SK-N-SH (cell line): Measurements from ENCODE around the gene SLC2A13. TPM values are rescaled to one million over a fixed set of nuclear protein-coding genes. Genes with fewer than 3 reads are reported as not detected.

ENCODE experiments used
- CTCF ChIA-PET: fragments of 300-600, 350-600 bp; formaldehyde crosslinking; extraction: SDS; loops from one replicate; lab custom pipeline; 2021; lab: Yijun Ruan, JAX
- POLR2A ChIA-PET: fragments of 350-600 bp; sonication (Branson Sonifier 250); formaldehyde crosslinking; extraction: SDS; loops from one replicate; lab custom pipeline; 2020; ENCODE audit warnings: antibody characterized with exemption, inconsistent platforms; lab: Yijun Ruan, JAX
- DNase-seq: peaks from one replicate; pipeline ENCODE4 v3.0.0; 2012
- H2AFZ ChIP-seq: fragments of 200-600 bp; sonication (generic); 2 replicates; pipeline ENCODE4 v1.8.1; 2016; ENCODE audit warnings: antibody characterized with exemption, mild to moderate bottlenecking, low read depth
- H3F3A ChIP-seq: fragments of 200-600 bp; sonication (generic); replicated peaks from 2 replicates; pipeline ENCODE3; 2016; ENCODE audit warnings: antibody characterized with exemption, mild to moderate bottlenecking; ENCODE audit not compliant: insufficient read depth
- H3K27ac ChIP-seq, 2 experiments: fragments of 200-500 bp in 1 of 2; fragments of 200-600 bp in 1 of 2; sonication (Bioruptor generic) in 1 of 2; sonication (generic), shearing (Covaris generic) in 1 of 2; 2 replicates each; pipeline versions ENCODE4 v1.5.1 to v1.6.1; 2014 to 2016; ENCODE audit warnings: low read depth in 2 of 2, inconsistent platforms in 1 of 2, low read length in 1 of 2, mild to moderate bottlenecking in 1 of 2, mixed read lengths in 1 of 2
- H3K27me3 ChIP-seq: fragments of 200-600 bp; sonication (generic), shearing (Covaris generic); 2 replicates; pipeline ENCODE4 v1.6.1; 2016; ENCODE audit warnings: mixed run types; ENCODE audit not compliant: insufficient read depth
- H3K36me3 ChIP-seq, 2 experiments: fragments of 200-500 bp in 1 of 2; fragments of 200-600 bp in 1 of 2; sonication (Bioruptor generic) in 1 of 2; sonication (generic) in 1 of 2; replicated peaks in 1 of 2; 2 replicates each; pipeline versions ENCODE3 to v1.5.1; 2014 to 2016; ENCODE audit warnings: low read length in 1 of 2, mild to moderate bottlenecking in 1 of 2; ENCODE audit not compliant: insufficient read depth in 2 of 2, control insufficient read depth in 1 of 2
- H3K4me1 ChIP-seq, 2 experiments: fragments of 200-500 bp in 1 of 2; fragments of 200-600 bp in 1 of 2; sonication (Bioruptor generic) in 1 of 2; sonication (generic), shearing (Covaris generic) in 1 of 2; 2 replicates each; pipeline versions ENCODE4 v1.5.1 to v1.6.1; 2014 to 2016; ENCODE audit warnings: low read depth in 1 of 2, low read length in 1 of 2, mixed run types in 1 of 2; ENCODE audit not compliant: insufficient read depth in 2 of 2, control insufficient read depth in 1 of 2
- H3K4me2 ChIP-seq: fragments of 200-600 bp; sonication (generic), shearing (Covaris generic); 2 replicates; pipeline ENCODE4 v1.6.1; 2017; ENCODE audit warnings: mixed run types
- H3K4me3 ChIP-seq, 2 experiments: fragments of 200-500 bp in 1 of 2; fragments of 200-600 bp in 1 of 2; sonication (Bioruptor generic) in 1 of 2; sonication (generic), shearing (Covaris generic) in 1 of 2; 2 replicates each; pipeline versions ENCODE4 v1.5.1 to v1.8.1; 2014 to 2016; ENCODE audit warnings: low read depth in 2 of 2, inconsistent platforms in 1 of 2, low read length in 1 of 2, mild to moderate bottlenecking in 1 of 2, mixed read lengths in 1 of 2, moderate library complexity in 1 of 2
- H3K79me2 ChIP-seq: fragments of 200-600 bp; sonication (generic); 2 replicates; pipeline ENCODE4 v1.8.1; 2017; ENCODE audit warnings: mild to moderate bottlenecking; ENCODE audit not compliant: insufficient read depth
- H3K9ac ChIP-seq: fragments of 200-600 bp; sonication (generic); 2 replicates; pipeline ENCODE4 v1.6.1; 2017; ENCODE audit warnings: mixed run types
- H3K9me2 ChIP-seq: fragments of 200-600 bp; sonication (generic); 2 replicates; pipeline ENCODE4 v1.6.1; 2017; ENCODE audit warnings: mixed run types
- H3K9me3 ChIP-seq: fragments of 200-600 bp; sonication (generic); 2 replicates; pipeline ENCODE4 v1.6.1; 2017; ENCODE audit warnings: mixed run types, mild to moderate bottlenecking, moderate library complexity
- H4K20me1 ChIP-seq: fragments of 200-600 bp; sonication (generic); 2 replicates; pipeline ENCODE4 v1.6.1; 2017; ENCODE audit warnings: mild to moderate bottlenecking, mixed run types; ENCODE audit not compliant: insufficient read depth
- CHD2 ChIP-seq: fragments of 150-350 bp; IDR thresholded peaks from 2 replicates; pipeline ENCODE4 v1.6.1; 2018; ENCODE audit warnings: low read length; ENCODE audit not compliant: partially characterized antibody
- CTCF ChIP-seq: fragments of 200-600 bp; sonication (generic); IDR thresholded peaks from 2 replicates; pipeline ENCODE4 v1.6.1; 2017; ENCODE audit warnings: antibody characterized with exemption, mild to moderate bottlenecking, moderate library complexity
- ELF1 ChIP-seq: IDR thresholded peaks from 2 replicates; pipeline ENCODE4 v1.4.0; 2012
- EZH2phosphoT487 ChIP-seq: fragments of 200-600 bp; sonication (generic); IDR thresholded peaks from 2 replicates; pipeline ENCODE4 v1.6.1; 2017; ENCODE audit warnings: low read depth, mixed run types, mild to moderate bottlenecking, antibody characterized with exemption, moderate library complexity, borderline replicate concordance
- FOSL2 ChIP-seq: IDR thresholded peaks from 2 replicates; pipeline ENCODE4 v1.4.0; 2012; ENCODE audit warnings: low read depth, mild to moderate bottlenecking, moderate library complexity, borderline replicate concordance
- FOXM1 ChIP-seq: IDR thresholded peaks from 2 replicates; pipeline ENCODE4 v1.4.0; 2012; ENCODE audit warnings: low read depth, mild to moderate bottlenecking
- GATA2 ChIP-seq: sonication (generic); formaldehyde crosslinking; IDR thresholded peaks from 2 replicates; pipeline ENCODE4 v1.5.0; 2020; ENCODE audit warnings: mild to moderate bottlenecking, missing genetic modification reagents
- MEF2A ChIP-seq: IDR thresholded peaks from 2 replicates; pipeline ENCODE4 v1.4.0; 2012; ENCODE audit warnings: low read depth, borderline replicate concordance
- MXI1 ChIP-seq: IDR thresholded peaks from 2 replicates; pipeline ENCODE4 v1.6.1; 2012; ENCODE audit warnings: mild to moderate bottlenecking, low read depth, low read length, improper control_type of control experiment
- RAD21 ChIP-seq: IDR thresholded peaks from 2 replicates; pipeline ENCODE4 v1.6.1; 2012; ENCODE audit warnings: mild to moderate bottlenecking, low read length
- RXRA ChIP-seq: IDR thresholded peaks from 2 replicates; pipeline ENCODE4 v1.4.0; 2012; ENCODE audit warnings: low read depth, mild to moderate bottlenecking, borderline replicate concordance
- SIN3A ChIP-seq: IDR thresholded peaks from 2 replicates; pipeline ENCODE4 v1.6.1; 2012; ENCODE audit warnings: low read depth, mild to moderate bottlenecking, low read length, moderate library complexity, borderline replicate concordance
- SMC3 ChIP-seq: IDR thresholded peaks from 2 replicates; pipeline ENCODE4 v1.6.1; 2012; ENCODE audit warnings: low read depth, low read length, improper control_type of control experiment
- USF1 ChIP-seq: IDR thresholded peaks from 2 replicates; pipeline ENCODE4 v1.4.0; 2012; ENCODE audit warnings: low read depth, borderline replicate concordance
- WGBS: methylation state at CpG from one replicate; pipeline ENCODE4 v1.1.6; 2017; ENCODE audit warnings: low lambda C conversion rate; 5-methylcytosine and 5-hydroxymethylcytosine counted together
- polyA plus RNA-seq, 3 experiments: library from polyadenylated mRNA; depleted of rRNA; stranded (reverse); fragments of >200 nt; gene quantifications; 2 replicates each; pipeline ENCODE4 v1.2.3, GENCODE V29; 2012
- TF ChIP-seq, protein P1 (sequence below): IDR thresholded peaks from 2 replicates; pipeline ENCODE4; 2012
- TF ChIP-seq, protein P2 (sequence below): IDR thresholded peaks from 2 replicates; pipeline ENCODE4 v1.4.0; 2012; ENCODE audit warnings: low read depth

The SLC2A13 gene
- polyA plus RNA-seq, 1 of the 3 experiments (the other 2 are of a cell fraction): 0.21 TPM

- POLR2A ChIA-PET: no interaction called here
These were observed 47.1 kb downstream of the SLC2A13 start for GRCh38 chr12:40058721-40059190.

DNA sequence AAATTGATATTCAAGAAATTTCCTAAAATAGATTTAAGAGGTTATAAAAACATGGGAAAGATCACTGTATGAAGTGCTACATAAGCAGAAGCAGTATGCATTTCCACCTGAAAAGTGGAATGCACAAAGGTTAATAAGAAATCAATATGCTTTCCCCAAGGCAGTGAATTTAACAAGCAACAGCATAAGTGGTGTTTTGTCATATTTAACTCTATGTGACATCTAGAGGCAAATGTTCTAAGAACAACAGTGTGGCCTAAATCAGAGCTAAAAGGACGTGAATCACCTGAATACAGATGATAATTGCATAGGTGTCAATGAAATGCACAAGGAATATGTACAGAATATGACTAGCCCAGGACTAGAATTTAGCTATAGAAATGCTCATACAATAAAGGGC is 49.5 kb downstream of the SLC2A13 start:
- CTCF ChIA-PET: interaction anchor here (0.6 to 1.6 kb wide), 3 partner anchors 45 to 52 kb away, joined by 3 to 4 read pairs (median 3); no protein-coding TSS in a partner anchor
- POLR2A ChIA-PET: no interaction called here
- no peaks in the 10 kb centered on the region for H3K79me2 ChIP-seq

More at GRCh38 chr12:40058721-40059190, 47.1 kb downstream of the SLC2A13 start:
- H3K27ac ChIP-seq: no peak overlapping the region; a peak in 1 of 4 replicates
- no peaks in the 10 kb centered on the region for H3F3A ChIP-seq
- H3K36me3 ChIP-seq: no peaks in the 10 kb centered on the region
- H3K9me3 ChIP-seq: no peaks in the 10 kb centered on the region
- no peaks in the 10 kb centered on the region for H3K27me3 ChIP-seq
- DNase-seq: no peak
- H3K79me2 ChIP-seq: no peaks in the 10 kb centered on the region
- WGBS: 61% methylated on average over 3 of the region's 3 CpGs
- no peaks in the 10 kb centered on the region for H4K20me1 ChIP-seq
- no peak overlapping the region for H2AFZ ChIP-seq
- no peak overlapping the region for H3K4me3 ChIP-seq
- no peaks in the 10 kb centered on the region for H3K9me2 ChIP-seq
- no peak overlapping the region for H3K9ac ChIP-seq
- CTCF ChIA-PET: interaction anchor here (1.4 kb wide), 1 partner anchor 48 kb away, joined by 4 read pairs; no protein-coding TSS in a partner anchor
- TF ChIP-seq EZH2phosphoT487 (no peak), GATA2 (0 out of 2 replicates have a peak, but pooled peaks have one; percentile 0), SMC3 (no peak)
- peaks cover 0 to 2% of the 10 kb centered on the region in 2 experiments; a peak in 3 of 4 replicates for H3K4me1 ChIP-seq
- no peak overlapping the region for H3K4me2 ChIP-seq

More for the DNA sequence above, 49.5 kb downstream of the SLC2A13 start:
- TF ChIP-seq USF1 (no peak), FOSL2 (no peak), SIN3A (no peak), GATA2 (no peak), MEF2A (no peak), CTCF (no peak), MXI1 (no peak), ELF1 (no peak), RAD21 (no peak), FOXM1 (no peak), CHD2 (no peak), RXRA (no peak)
- TF ChIP-seq, protein P1, sequence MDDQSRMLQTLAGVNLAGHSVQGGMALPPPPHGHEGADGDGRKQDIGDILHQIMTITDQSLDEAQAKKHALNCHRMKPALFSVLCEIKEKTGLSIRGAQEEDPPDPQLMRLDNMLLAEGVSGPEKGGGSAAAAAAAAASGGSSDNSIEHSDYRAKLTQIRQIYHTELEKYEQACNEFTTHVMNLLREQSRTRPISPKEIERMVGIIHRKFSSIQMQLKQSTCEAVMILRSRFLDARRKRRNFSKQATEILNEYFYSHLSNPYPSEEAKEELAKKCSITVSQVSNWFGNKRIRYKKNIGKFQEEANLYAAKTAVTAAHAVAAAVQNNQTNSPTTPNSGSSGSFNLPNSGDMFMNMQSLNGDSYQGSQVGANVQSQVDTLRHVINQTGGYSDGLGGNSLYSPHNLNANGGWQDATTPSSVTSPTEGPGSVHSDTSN: no peak
- TF ChIP-seq, protein P2, sequence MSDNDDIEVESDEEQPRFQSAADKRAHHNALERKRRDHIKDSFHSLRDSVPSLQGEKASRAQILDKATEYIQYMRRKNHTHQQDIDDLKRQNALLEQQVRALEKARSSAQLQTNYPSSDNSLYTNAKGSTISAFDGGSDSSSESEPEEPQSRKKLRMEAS: no peak
- TF ChIP-seq, all 33 proteins: peak for 0
- H3K9me2 ChIP-seq: no peaks in the 10 kb centered on the region
- no peak overlapping the region for H2AFZ ChIP-seq
- H3K4me2 ChIP-seq: no peak overlapping the region
- H3K4me1 ChIP-seq: peaks cover 0 to 2% of the 10 kb centered on the region in 2 experiments; a peak in 2 of 4 replicates
- DNase-seq: no peak
- no peaks in the 10 kb centered on the region for H4K20me1 ChIP-seq
- no peak overlapping the region for H3K4me3 ChIP-seq
- WGBS: 41% methylated on average over 1 of the region's 1 CpG
- no peak overlapping the region for H3K27ac ChIP-seq
- no peaks in the 10 kb centered on the region for H3K27me3 ChIP-seq
- H3K36me3 ChIP-seq: no peaks in the 10 kb centered on the region
- H3K9me3 ChIP-seq: no peaks in the 10 kb centered on the region
- no peak overlapping the region for H3K9ac ChIP-seq
- no peaks in the 10 kb centered on the region for H3F3A ChIP-seq
